ENCODE measurements around the gene NKX3-2.

DNA sequence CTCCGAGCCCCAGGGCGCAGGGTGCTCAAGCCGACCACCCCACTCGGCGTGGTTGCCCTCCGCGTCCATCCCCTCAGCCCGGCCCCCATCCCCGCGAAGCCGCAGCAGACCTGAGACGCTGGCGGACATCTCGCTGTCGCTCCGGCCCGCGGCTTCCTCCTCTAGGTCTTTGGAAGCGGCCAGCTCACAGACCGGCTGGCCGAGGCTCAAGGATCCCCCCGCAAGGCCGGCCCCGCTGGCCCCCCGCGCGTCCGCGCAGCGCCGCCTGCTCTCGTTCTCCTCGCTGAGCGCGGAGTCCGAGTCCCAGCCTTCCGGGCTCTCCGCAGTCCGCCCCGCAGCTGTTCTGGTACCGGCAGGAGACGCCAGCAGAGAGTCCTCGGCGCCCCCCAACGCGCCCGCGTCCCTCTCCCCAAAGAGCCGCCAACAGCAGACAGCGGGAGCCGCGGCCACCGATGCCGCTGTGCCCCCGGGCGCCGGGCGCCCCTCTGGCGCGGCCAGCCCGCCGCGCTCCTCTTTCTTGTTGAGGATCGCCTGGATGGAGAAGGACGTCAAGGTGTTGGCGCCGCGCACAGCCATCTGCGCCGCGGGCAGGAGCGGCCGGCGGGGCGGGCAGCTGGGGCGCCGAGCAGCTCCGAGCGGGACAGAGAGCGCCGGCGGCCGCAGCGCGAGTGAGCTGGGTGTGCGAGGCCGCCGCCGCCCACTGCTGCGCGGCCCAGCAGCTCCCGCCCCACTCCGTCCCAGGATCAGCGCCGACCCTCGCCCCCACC lies at the start of gene NKX3-2:
- TF ChIP-seq CTCF (IDR thresholded peaks at IDR 0.05 in 8 of 11, conservative IDR thresholded peaks at IDR 0.05 in 3 of 11) (peak in 1 of 11 experiments; percentile 27), POLR2AphosphoS5 (IDR thresholded peaks at IDR 0.05) (no peak), POLR2A (IDR thresholded peaks at IDR 0.05) (no peak)
